ENCODE results near the gene EIF5A.

The EIF5A gene

GRCh38 chr17:7314719-7315569, 7.5 kb downstream of the EIF5A start, which contains the start of gene GPS2:
GPS2 (minus strand) TSS chr17:7315360; CDS start chr17:7315052, 308 bp downstream.
- peak within 1 kb of the TSS; percentile 90 for H3K27ac Mint-ChIP-seq
- H3K4me3 Mint-ChIP-seq, result peak within 1 kb of the TSS; percentile 98
- H3K4me1 Mint-ChIP-seq, result peaks cover 53% of the 10 kb centered on the region
- peak; percentile 96 for DNase-seq
- peak; percentile 78 for ATAC-seq
- H3K9me3 Mint-ChIP-seq, result no peaks in the 10 kb centered on the region
- H3K36me3 Mint-ChIP-seq (ENCODE audit: low read depth), result peaks cover 50% of the 10 kb centered on the region
- no peaks in the 10 kb centered on the region for H3K27me3 Mint-ChIP-seq

GRCh38 chr17:7315570-7316235, 8.3 kb downstream of the EIF5A start:
- Mint-ChIP-seq H3K27ac (peak overlapping the region; percentile 87), H3K27me3 (no peaks in the 10 kb centered on the region), H3K4me3 (peak overlapping the region; percentile 98), H3K4me1 (peaks cover 45% of the 10 kb centered on the region), H3K36me3 (ENCODE audit: low read depth) (peaks cover 46% of the 10 kb centered on the region), H3K9me3 (no peaks in the 10 kb centered on the region)
- no peak for ATAC-seq
- DNase-seq, result no peak

GRCh38 chr17:7317161-7317803, 9.9 kb downstream of the EIF5A start:
- no peak for ATAC-seq
- H3K36me3 Mint-ChIP-seq (ENCODE audit: low read depth), result peaks cover 41% of the 10 kb centered on the region
- no peak overlapping the region for H3K27ac Mint-ChIP-seq

GRCh38 chr17:7318121-7318860, 10.9 kb downstream of the EIF5A start:
- Mint-ChIP-seq H3K4me3 (no peak overlapping the region), H3K4me1 (peaks cover 23% of the 10 kb centered on the region), H3K27ac (no peak overlapping the region), H3K27me3 (no peaks in the 10 kb centered on the region), H3K36me3 (ENCODE audit: low read depth) (peaks cover 34% of the 10 kb centered on the region), H3K9me3 (no peaks in the 10 kb centered on the region)
- ATAC-seq (no peak), DNase-seq (no peak)

More at GRCh38 chr17:7317161-7317803, 9.9 kb downstream of the EIF5A start:
- no peaks in the 10 kb centered on the region for H3K9me3 Mint-ChIP-seq
- H3K4me3 Mint-ChIP-seq, result no peak overlapping the region
- no peaks in the 10 kb centered on the region for H3K27me3 Mint-ChIP-seq
- DNase-seq, result no peak
- H3K4me1 Mint-ChIP-seq, result peaks cover 33% of the 10 kb centered on the region

GRCh38 chr17:7321466-7321865, 14.0 kb downstream of the EIF5A start:
- Mint-ChIP-seq H3K27ac (no peak overlapping the region), H3K27me3 (no peaks in the 10 kb centered on the region), H3K36me3 (ENCODE audit: low read depth) (peaks cover 21% of the 10 kb centered on the region), H3K4me1 (peaks cover 4% of the 10 kb centered on the region), H3K4me3 (no peak overlapping the region), H3K9me3 (no peaks in the 10 kb centered on the region)
- DNase-seq (no peak), ATAC-seq (no peak)

GRCh38 chr17:7322520-7323194, 15.2 kb downstream of the EIF5A start:
- Mint-ChIP-seq H3K9me3 (no peaks in the 10 kb centered on the region), H3K4me3 (no peak overlapping the region), H3K27me3 (no peaks in the 10 kb centered on the region), H3K4me1 (peaks cover 8% of the 10 kb centered on the region), H3K27ac (no peak overlapping the region), H3K36me3 (ENCODE audit: low read depth) (peaks cover 19% of the 10 kb centered on the region)
- no peak for ATAC-seq
- no peak for DNase-seq

- no peaks in the 10 kb centered on the region for H3K27me3 Mint-ChIP-seq
- peaks cover 19% of the 10 kb centered on the region for H3K4me1 Mint-ChIP-seq
- ATAC-seq (peak; percentile 35), DNase-seq (peak; percentile 76)
- no peak overlapping the region for H3K27ac Mint-ChIP-seq
- H3K9me3 Mint-ChIP-seq, result no peaks in the 10 kb centered on the region
- H3K36me3 Mint-ChIP-seq (ENCODE audit: low read depth), result peaks cover 19% of the 10 kb centered on the region
- no peak overlapping the region for H3K4me3 Mint-ChIP-seq
These were observed 16.5 kb downstream of the EIF5A start for GRCh38 chr17:7323731-7324437.

GRCh38 chr17:7324438-7324779, 17.0 kb downstream of the EIF5A start:
- no peak for DNase-seq
- Mint-ChIP-seq H3K4me1 (peaks cover 21% of the 10 kb centered on the region), H3K27ac (no peak overlapping the region), H3K36me3 (ENCODE audit: low read depth) (peaks cover 21% of the 10 kb centered on the region), H3K4me3 (no peak overlapping the region), H3K9me3 (no peaks in the 10 kb centered on the region), H3K27me3 (peaks cover 2% of the 10 kb centered on the region)
- ATAC-seq, result no peak

GRCh38 chr17:7325031-7325528, 17.7 kb downstream of the EIF5A start:
- ATAC-seq (no peak), DNase-seq (no peak)
- Mint-ChIP-seq H3K36me3 (ENCODE audit: low read depth) (peaks cover 21% of the 10 kb centered on the region), H3K27me3 (peaks cover 4% of the 10 kb centered on the region), H3K4me1 (peaks cover 28% of the 10 kb centered on the region), H3K9me3 (no peaks in the 10 kb centered on the region), H3K27ac (no peak overlapping the region), H3K4me3 (no peak overlapping the region)

- H3K4me1 Mint-ChIP-seq, result peaks cover 36% of the 10 kb centered on the region
- no peak overlapping the region for H3K4me3 Mint-ChIP-seq
- H3K27ac Mint-ChIP-seq, result no peak overlapping the region
- no peaks in the 10 kb centered on the region for H3K9me3 Mint-ChIP-seq
- ATAC-seq (no peak), DNase-seq (no peak)
- H3K27me3 Mint-ChIP-seq, result peaks cover 4% of the 10 kb centered on the region
- H3K36me3 Mint-ChIP-seq (ENCODE audit: low read depth), result peaks cover 18% of the 10 kb centered on the region
These were observed 18.8 kb downstream of the EIF5A start for GRCh38 chr17:7326186-7326585.

GRCh38 chr17:7327056-7327455, 19.6 kb downstream of the EIF5A start:
- H3K9me3 Mint-ChIP-seq, result no peaks in the 10 kb centered on the region
- no peak overlapping the region for H3K27ac Mint-ChIP-seq
- peaks cover 39% of the 10 kb centered on the region for H3K4me1 Mint-ChIP-seq
- no peak overlapping the region for H3K4me3 Mint-ChIP-seq
- peaks cover 4% of the 10 kb centered on the region for H3K27me3 Mint-ChIP-seq
- ATAC-seq (no peak), DNase-seq (no peak)
- peaks cover 12% of the 10 kb centered on the region for H3K36me3 Mint-ChIP-seq (ENCODE audit: low read depth)

GRCh38 chr17:7327501-7327900, 20.1 kb downstream of the EIF5A start:
- Mint-ChIP-seq H3K9me3 (no peaks in the 10 kb centered on the region), H3K4me3 (no peak overlapping the region), H3K27me3 (peaks cover 4% of the 10 kb centered on the region), H3K4me1 (peaks cover 44% of the 10 kb centered on the region), H3K36me3 (ENCODE audit: low read depth) (peaks cover 8% of the 10 kb centered on the region), H3K27ac (no peak overlapping the region)
- no peak for ATAC-seq
- no peak for DNase-seq

- H3K27ac Mint-ChIP-seq, result peak overlapping the region; percentile 89
- H3K9me3 Mint-ChIP-seq, result no peaks in the 10 kb centered on the region
- DNase-seq (no peak), ATAC-seq (no peak)
- peaks cover 48% of the 10 kb centered on the region for H3K4me1 Mint-ChIP-seq
- H3K36me3 Mint-ChIP-seq (ENCODE audit: low read depth), result peaks cover 7% of the 10 kb centered on the region
- peaks cover 4% of the 10 kb centered on the region for H3K27me3 Mint-ChIP-seq
- peak overlapping the region; percentile 97 for H3K4me3 Mint-ChIP-seq
These were observed 20.6 kb downstream of the EIF5A start for GRCh38 chr17:7328009-7328408.
